Stimulated activated CD8-positive, alpha-beta memory T cell treated with anti-CD3 and anti-CD28 coated beads, Interleukin-7, amount 100 ng/mL, for 24 hours (primary cell): Measurements from ENCODE around the gene OR2T5.
"Not testable (repeated sequence)": the region's sequence is repeated elsewhere in the genome, so short reads cannot be mapped to it uniquely, and the experiment has no call there.

Source experiments
- DNase-seq: peaks from one replicate; pipeline ENCODE4 v3.0.0-alpha.2; 2020; ENCODE audit warnings: low read depth

The OR2T5 gene

GRCh38 chr1:248507773-248508172, 19.4 kb downstream of the OR2T5 start, which contains the start of gene OR2G6:
Gene OR2G6 (plus strand): TSS chr1:248508073. CDS start chr1:248521647, 13,574 bp downstream.
- not testable (repeated sequence) for DNase-seq

- DNase-seq = not testable (repeated sequence)
Measured at GRCh38 chr1:248510217-248510616, 21.8 kb downstream of the OR2T5 start.

- no peak for DNase-seq
Measured at GRCh38 chr1:248521856-248522255, 33.5 kb downstream of the OR2T5 start.

- DNase-seq = not testable (repeated sequence)
Measured at GRCh38 chr1:248537449-248537848, 49.1 kb downstream of the OR2T5 start.
